Stimulated activated CD4-positive, alpha-beta T cell treated with anti-CD3 and anti-CD28 coated beads, Interleukin-1b, Interleukin-23, amount 100 ng/mL, for 1 hour (primary cell): ENCODE measurements around the gene JARID2.

Experiments used
- DNase-seq, 2 donors: peaks; one replicate each; pipeline ENCODE4 v3.0.0-alpha.2; 2020; ENCODE audit warnings: low read depth in 2 of 2

Gene JARID2

DNA sequence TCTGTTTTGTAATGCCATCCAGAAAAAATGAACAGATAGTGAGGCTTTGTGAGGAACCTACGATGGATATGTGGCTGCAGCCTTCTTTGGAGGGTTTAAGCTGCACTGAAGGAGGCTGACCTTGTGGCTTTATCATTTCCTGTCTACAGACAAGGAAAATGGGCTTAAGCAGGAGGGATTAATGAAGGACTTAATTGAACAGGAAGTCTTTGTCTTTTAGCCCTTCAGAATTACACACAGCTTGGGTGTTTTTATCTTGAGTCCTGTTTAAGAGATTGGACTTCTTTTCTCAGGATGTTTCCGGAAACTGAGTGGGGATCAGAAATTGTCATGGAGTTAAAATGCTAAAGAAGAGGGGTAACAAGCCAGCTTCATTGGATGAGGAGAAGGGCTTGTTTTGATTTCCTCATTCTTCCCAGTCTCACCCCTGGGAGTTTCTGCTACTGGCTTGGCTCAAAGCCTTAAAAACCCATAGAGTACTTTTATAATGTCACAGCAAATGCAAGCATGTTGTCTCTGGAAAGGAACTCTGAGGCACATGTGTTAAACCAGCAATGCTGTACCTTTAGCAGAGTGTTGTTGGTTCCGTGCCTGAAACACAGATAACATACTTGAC is 193.6 kb downstream of the JARID2 start:
- DNase-seq: no peak

DNA sequence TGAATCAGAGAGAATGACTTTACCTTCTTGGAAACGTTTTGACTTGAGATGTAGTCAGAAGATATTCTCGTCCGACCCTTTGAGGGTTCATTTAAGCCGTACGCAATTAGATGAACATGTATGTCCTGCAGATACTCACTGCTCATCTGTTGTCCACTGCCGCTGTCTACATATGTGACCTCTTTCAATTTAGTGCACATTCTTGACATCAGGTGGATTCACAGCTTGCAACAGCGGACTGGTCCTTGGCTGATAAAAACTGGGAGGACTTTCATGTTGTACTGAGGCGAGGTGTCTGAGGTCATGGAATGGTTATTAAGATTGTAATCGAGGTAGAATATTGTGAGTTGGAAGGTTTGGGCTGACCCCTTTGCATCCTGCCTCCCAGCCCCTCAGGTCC is 194.2 kb downstream of the JARID2 start:
- no peak for DNase-seq

DNA sequence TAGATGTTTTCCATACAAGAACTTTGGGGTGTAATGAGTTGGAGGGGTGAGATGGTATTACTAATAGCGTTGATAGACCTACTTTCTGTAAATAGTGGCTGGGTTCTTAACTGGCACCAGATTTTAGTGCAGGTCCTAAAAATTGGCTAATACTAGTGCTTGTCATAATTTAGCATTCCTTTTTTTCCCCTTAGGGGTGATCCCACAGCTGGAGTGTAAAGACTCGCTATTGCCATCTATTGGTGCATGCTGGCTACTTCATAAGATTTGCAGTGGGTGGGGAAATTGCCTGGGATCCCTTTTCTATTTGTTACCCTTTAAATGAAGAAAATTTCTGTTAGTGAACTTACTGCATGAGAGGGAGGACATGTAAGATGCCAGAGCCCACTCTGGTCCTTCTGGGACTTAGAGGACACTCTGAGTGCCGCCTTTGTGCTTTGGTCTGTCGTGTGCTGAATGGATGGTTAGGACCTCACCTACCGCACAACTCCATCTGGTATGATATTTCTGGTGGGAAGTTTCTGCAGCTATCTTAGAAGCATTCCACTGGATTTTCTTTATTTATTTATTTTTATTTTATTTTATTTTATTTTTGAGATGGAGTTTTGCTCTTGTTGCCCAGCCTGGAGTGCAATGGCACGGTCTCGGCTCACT is 195.5 kb downstream of the JARID2 start:
- DNase-seq: no peak

GRCh38 chr6:15441981-15442380 is 196.1 kb downstream of the JARID2 start:
- DNase-seq: no peak

GRCh38 chr6:15442467-15442866 is 196.6 kb downstream of the JARID2 start:
- DNase-seq: no peak

DNA sequence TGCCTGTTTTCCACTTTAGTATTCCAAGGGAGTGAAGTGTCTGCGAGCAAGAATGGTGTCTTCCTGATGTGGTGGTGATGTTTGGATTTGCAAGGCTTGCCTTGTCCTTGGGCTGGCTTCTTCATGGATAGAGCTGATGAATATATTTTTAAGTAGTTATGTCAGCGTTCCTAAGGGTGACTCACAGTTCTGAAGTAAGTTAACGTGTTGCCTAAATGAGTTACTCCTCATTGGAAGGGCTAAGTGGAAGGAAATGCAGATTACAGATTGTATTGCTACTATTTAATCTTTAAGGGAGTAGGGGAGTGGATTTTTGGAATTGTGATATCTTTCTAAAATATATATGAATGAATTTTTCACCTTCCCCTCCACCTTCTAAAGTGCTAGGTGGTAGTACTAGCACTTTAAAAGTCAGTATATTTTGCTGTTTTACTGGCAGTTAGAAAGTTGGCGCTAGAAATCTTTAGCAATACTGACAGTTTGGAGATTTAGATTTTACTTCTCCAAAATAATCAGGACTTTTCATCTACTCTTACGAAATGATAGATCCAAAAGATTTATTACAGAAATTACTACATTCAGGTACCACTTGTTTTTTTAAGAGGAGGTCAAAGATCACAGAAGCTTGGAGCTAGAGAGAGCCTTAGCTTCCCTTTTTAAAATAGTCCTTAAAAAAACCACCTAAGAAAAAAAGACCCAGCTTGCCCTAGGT is 197.4 kb downstream of the JARID2 start:
- DNase-seq: no peak

DNA sequence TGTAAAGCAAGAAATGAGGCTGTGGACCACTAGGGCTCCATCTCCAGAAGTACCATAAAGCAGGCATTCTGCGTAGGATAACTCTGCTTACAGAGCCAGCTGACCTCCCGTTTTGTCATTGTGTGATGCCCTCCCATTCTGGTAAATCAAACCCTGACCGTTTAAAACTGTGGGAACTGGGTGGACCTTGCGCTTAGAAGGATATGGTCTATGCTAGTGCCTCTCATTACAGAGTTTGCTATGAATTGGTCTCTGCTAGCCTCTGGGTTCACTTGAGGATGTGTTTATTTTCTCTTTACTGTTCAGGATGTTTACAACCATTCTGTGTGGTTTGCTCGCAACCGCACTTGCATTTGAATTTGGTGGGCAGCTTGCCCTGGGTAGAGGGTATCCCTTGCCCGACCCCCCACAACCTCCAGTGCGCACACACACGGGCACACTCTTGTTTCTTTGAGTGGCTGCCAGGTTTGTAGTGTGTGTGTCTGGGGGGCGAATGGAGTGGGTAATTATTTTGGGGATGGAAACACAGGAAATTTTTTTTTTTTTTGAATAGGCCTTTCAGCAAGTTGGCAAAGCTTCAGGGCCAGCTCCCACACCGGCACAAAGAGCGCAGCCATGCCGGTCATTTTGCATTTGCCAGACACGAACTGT is 198.3 kb downstream of the JARID2 start:
- no peak for DNase-seq

DNA sequence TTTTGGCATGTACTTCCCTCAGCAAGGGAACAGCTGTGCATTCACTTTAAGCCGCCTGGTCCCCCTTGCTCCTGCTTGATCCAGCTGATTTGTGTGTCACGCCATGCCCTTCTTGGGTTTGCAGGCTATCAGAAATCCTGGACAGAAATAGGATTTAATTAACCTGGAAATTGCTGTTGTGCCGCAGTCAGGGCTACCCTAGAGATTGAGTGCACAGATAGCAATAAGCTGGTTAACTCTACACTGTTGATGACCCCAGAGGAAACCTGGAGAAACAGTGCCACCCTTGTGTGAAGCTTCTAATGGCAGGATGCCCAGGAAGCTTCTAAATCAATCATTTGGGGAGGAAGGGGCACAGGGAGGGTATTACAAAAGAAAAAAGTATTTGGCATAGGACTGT is 199.0 kb downstream of the JARID2 start:
- no peak for DNase-seq

- DNase-seq: no peak
Observed at GRCh38 chr6:15447546-15448267, 201.8 kb downstream of the JARID2 start.

DNA sequence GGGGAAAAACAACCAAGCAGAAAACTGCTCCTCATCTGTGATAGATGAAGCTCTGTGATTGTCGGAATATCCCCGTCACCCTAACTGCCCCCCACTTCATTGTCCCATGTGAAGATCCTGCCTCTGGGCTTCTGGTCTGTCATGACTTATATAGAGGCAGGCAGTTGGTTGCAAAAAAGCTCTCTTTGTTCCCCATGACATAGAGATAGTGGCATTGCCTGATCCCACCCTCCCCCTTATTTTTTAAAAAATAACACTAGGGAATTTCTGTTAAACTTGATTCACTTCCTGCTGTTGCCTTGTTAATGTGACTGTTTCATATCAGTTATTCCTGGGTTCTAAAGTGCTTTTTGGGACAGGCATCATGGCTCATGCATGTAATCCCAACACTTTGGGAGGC is 203.1 kb downstream of the JARID2 start:
- DNase-seq: no peak

GRCh38 chr6:15451738-15452137 is 205.9 kb downstream of the JARID2 start:
- DNase-seq: no peak

DNA sequence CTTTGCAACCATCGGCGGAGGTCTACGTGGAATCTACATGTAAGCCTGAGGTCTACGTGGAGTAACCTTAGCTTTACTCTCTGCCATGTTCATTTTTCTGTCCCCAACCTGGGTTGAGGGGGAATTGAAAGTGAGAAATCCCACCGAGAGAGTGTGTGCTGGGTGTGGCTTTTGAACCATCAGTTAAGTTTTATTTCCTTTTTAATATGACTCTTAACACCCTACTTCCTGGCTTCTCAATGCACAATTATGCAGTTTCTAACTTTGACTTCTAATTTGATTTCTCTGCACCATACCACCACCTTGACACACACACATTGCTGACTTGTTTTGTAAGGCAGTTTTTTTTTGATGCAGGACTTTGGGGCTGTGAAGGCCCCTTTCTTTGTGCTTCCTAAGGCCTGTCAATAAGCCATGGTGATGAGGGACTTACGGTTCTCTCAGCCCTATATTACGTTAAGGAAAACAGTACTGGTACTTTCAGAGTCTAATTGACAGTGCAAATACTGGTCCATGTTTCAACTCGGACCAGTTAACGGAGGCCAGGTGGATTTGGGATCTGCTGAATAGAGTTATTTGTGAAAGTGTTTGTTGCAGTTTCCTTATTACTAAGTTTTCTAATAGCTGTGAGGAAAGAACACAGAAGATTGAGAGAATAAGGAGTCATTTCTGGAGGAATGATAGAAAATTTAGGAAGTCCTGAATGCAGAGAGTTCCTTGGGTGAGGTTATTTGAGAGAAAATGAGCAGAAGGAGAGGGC is 206.5 kb downstream of the JARID2 start:
- DNase-seq: no peak

GRCh38 chr6:15453186-15453585 is 207.3 kb downstream of the JARID2 start:
- no peak for DNase-seq

- no peak for DNase-seq
Observed at GRCh38 chr6:15453622-15454021, 207.8 kb downstream of the JARID2 start.

- no peak for DNase-seq
Observed at GRCh38 chr6:15456422-15456821, 210.6 kb downstream of the JARID2 start.

- DNase-seq: no peak
Observed at GRCh38 chr6:15457121-15457650, 211.3 kb downstream of the JARID2 start.

GRCh38 chr6:15458021-15458459 is 212.2 kb downstream of the JARID2 start:
- DNase-seq: no peak

GRCh38 chr6:15460110-15460727 is 214.3 kb downstream of the JARID2 start:
- no peak for DNase-seq

DNA sequence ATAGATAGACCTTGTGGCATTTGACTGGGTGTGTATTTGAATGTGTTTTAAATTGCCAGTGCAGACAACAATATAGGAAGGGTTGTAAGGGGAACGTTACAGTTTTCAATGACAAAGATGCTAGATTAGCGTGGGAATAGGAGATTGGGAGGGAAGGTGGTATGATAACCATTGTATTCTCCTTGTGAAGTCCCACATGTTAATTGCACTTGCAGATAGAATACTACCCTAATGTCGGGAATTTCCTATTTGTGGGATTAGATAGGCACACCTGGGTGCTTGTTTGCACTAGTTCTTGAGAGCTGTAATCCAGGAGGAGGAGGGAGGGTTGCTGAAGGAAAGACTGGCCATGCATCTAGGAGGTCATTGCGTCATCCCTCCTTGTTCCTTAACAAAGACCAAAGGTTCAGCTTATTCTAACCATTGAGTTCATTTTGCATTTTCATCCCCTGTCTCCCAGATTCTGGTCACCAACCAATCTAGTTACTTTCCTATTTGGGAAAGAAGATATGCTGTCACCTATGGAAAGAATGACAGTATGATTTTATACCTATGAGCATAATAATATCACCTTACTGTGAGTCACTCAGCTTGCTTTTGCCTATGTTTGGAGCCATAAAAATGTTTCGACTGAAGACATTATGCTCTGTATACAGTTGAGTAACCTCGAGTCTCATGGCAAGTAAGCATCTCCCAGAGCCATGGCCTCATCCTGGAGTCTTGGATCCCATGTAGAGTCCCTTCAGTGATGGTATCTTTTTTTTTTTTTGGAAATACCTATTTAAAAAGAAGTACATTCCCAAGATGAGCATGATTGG is 215.5 kb downstream of the JARID2 start:
- no peak for DNase-seq

- no peak for DNase-seq
Observed at GRCh38 chr6:15462256-15462655, 216.4 kb downstream of the JARID2 start.
